KG1 (cell line): ENCODE measurements around the gene SAPCD1.
A peak's percentile ranks its signal among the peaks of the same experiment; 100 is the strongest.

Experiments used
- DNase-seq: peaks from one replicate; lab custom pipeline; 2025; lab: John Stamatoyannopoulos, UW

The SAPCD1 gene

GRCh38 chr6:31752739-31753319, 9.6 kb upstream of the SAPCD1 start:
- DNase-seq = no peak

- DNase-seq = no peak
These were observed 4.2 kb upstream of the SAPCD1 start for GRCh38 chr6:31758281-31758680.

- no peak for DNase-seq
These were observed 1.7 kb upstream of the SAPCD1 start for GRCh38 chr6:31760790-31761189.

GRCh38 chr6:31761343-31761742, 1.1 kb upstream of the SAPCD1 start:
- no peak for DNase-seq

- no peak for DNase-seq
These were observed 592 bp downstream of the SAPCD1 start for GRCh38 chr6:31762878-31763618.

- DNase-seq = no peak
These were observed 1.1 kb downstream of the SAPCD1 start for GRCh38 chr6:31763619-31763940.

- no peak for DNase-seq
These were observed 1.7 kb downstream of the SAPCD1 start for GRCh38 chr6:31764198-31764597.

- no peak for DNase-seq
These were observed 3.1 kb downstream of the SAPCD1 start for GRCh38 chr6:31765559-31765909.

- no peak for DNase-seq
These were observed 3.7 kb downstream of the SAPCD1 start for GRCh38 chr6:31765910-31766794.

- DNase-seq = no peak
These were observed 4.7 kb downstream of the SAPCD1 start for GRCh38 chr6:31767096-31767645.

GRCh38 chr6:31768363-31769257, 6.2 kb downstream of the SAPCD1 start:
- no peak for DNase-seq

GRCh38 chr6:31769684-31770371, 7.4 kb downstream of the SAPCD1 start:
- DNase-seq = peak; percentile 72

GRCh38 chr6:31770860-31771259, 8.4 kb downstream of the SAPCD1 start:
- DNase-seq = no peak

- DNase-seq = no peak
These were observed 9.5 kb downstream of the SAPCD1 start for GRCh38 chr6:31771992-31772358.

GRCh38 chr6:31775184-31775583, 12.7 kb downstream of the SAPCD1 start:
- DNase-seq = no peak

GRCh38 chr6:31775633-31776484, 13.4 kb downstream of the SAPCD1 start:
- DNase-seq = no peak

GRCh38 chr6:31776485-31776988, 14.1 kb downstream of the SAPCD1 start:
- DNase-seq = no peak

GRCh38 chr6:31776989-31777666, 14.7 kb downstream of the SAPCD1 start, which contains the start of gene VWA7:
VWA7 (minus strand) TSS chr6:31777328; CDS start chr6:31776779, 549 bp downstream.
- peak; percentile 26 for DNase-seq

GRCh38 chr6:31777667-31778050, 15.2 kb downstream of the SAPCD1 start:
- no peak for DNase-seq
